ENCODE measurements around the gene PBX1. TPM values are rescaled to one million over a fixed set of nuclear protein-coding genes. Genes with fewer than 3 reads are reported as not detected.

The PBX1 gene
- polyA plus RNA-seq, 3 donors, result 0.07 TPM; not detected in 2

DNA sequence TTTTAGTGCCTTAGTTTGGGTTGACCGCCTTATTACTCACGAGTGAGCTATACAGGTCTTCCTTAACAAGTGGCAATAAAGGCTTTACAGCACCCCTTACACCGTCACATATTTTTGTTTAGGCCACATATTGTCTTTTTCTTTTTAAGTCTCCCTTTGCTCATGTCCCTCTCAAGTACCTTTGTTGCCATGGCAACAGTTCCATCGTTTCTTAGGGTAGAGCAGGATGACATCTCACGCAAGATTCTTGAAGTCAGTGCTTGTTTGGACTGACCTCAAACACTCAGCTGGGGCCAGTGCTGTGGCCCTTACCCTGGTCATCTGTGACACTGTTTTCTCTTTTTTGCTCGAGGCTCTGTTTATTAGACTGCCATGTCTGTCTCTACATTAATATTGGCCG is 69.8 kb downstream of the PBX1 start:
- Histone ChIP-seq H4K20me1 (ENCODE audit: insufficient read depth, low read length) (no peaks in the 10 kb centered on the region), H2AFZ (ENCODE audit: insufficient read depth, low read depth, low read length, poor library complexity, severe bottlenecking) (no peak overlapping the region), H3K9ac (ENCODE audit: insufficient read depth, low read length, poor library complexity, severe bottlenecking) (no peak overlapping the region), H3K4me1 (ENCODE audit: control insufficient read depth in 1 of 2, insufficient read depth in 2 of 2, low read length in 2 of 2) (no peaks in the 10 kb centered on the region), H3K27ac (ENCODE audit: low read depth in 1 of 2, low read length in 2 of 2) (no peak overlapping the region), H3K9me3 (replicated peaks in 1 of 2; ENCODE audit: control insufficient read depth in 1 of 2, insufficient read depth in 1 of 2, low read length in 2 of 2) (no peaks in the 10 kb centered on the region), H3K27me3 (ENCODE audit: control insufficient read depth in 2 of 2, insufficient read depth in 2 of 2, low read length in 2 of 2) (no peaks in the 10 kb centered on the region), H3K4me3 (replicated peaks in 1 of 3; ENCODE audit: low read depth in 2 of 3, low read length in 3 of 3) (no peak overlapping the region), H3K36me3 (replicated peaks in 1 of 2; ENCODE audit: control insufficient read depth in 1 of 2, insufficient read depth in 2 of 2, low read length in 2 of 2) (no peaks in the 10 kb centered on the region), H3K4me2 (replicated peaks; ENCODE audit: extremely low read depth, low read length, poor library complexity, severe bottlenecking) (no peak overlapping the region), H3K79me2 (ENCODE audit: insufficient read depth, low read length) (no peaks in the 10 kb centered on the region)
- TF ChIP-seq, protein P1, sequence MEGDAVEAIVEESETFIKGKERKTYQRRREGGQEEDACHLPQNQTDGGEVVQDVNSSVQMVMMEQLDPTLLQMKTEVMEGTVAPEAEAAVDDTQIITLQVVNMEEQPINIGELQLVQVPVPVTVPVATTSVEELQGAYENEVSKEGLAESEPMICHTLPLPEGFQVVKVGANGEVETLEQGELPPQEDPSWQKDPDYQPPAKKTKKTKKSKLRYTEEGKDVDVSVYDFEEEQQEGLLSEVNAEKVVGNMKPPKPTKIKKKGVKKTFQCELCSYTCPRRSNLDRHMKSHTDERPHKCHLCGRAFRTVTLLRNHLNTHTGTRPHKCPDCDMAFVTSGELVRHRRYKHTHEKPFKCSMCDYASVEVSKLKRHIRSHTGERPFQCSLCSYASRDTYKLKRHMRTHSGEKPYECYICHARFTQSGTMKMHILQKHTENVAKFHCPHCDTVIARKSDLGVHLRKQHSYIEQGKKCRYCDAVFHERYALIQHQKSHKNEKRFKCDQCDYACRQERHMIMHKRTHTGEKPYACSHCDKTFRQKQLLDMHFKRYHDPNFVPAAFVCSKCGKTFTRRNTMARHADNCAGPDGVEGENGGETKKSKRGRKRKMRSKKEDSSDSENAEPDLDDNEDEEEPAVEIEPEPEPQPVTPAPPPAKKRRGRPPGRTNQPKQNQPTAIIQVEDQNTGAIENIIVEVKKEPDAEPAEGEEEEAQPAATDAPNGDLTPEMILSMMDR (IDR thresholded peaks at IDR 0.05), result no peak
- peaks cover 7% of the 10 kb centered on the region for H3K4me1 Mint-ChIP-seq
- no peak overlapping the region for H3K4me3 Mint-ChIP-seq
- no peaks in the 10 kb centered on the region for H3K9me3 Mint-ChIP-seq
- WGBS (ENCODE audit: insufficient coverage), result 100% methylated on average over 4 of the region's 7 CpGs
- H3K36me3 Mint-ChIP-seq, result no peaks in the 10 kb centered on the region
- intact Hi-C loops (cut with micrococcal nuclease), result no loop called here
- H3K27me3 Mint-ChIP-seq (ENCODE audit: low read depth in 3 of 3), result peaks cover 2 to 8% (median 3%) of the 10 kb centered on the region in 3 donors
- no peak for DNase-seq
- H3K27ac Mint-ChIP-seq, result no peak overlapping the region

GRCh38 chr1:164629971-164630370 is 71.0 kb downstream of the PBX1 start:
- Histone ChIP-seq H3K4me1 (ENCODE audit: control insufficient read depth in 1 of 2, insufficient read depth in 2 of 2, low read length in 2 of 2) (no peaks in the 10 kb centered on the region), H3K27ac (ENCODE audit: low read depth in 1 of 2, low read length in 2 of 2) (no peak overlapping the region), H3K4me3 (replicated peaks in 1 of 3; ENCODE audit: low read depth in 2 of 3, low read length in 3 of 3) (no peak overlapping the region), H3K4me2 (replicated peaks; ENCODE audit: extremely low read depth, low read length, poor library complexity, severe bottlenecking) (no peak overlapping the region), H3K27me3 (ENCODE audit: control insufficient read depth in 2 of 2, insufficient read depth in 2 of 2, low read length in 2 of 2) (no peaks in the 10 kb centered on the region), H2AFZ (ENCODE audit: insufficient read depth, low read depth, low read length, poor library complexity, severe bottlenecking) (no peak overlapping the region), H3K9me3 (replicated peaks in 1 of 2; ENCODE audit: control insufficient read depth in 1 of 2, insufficient read depth in 1 of 2, low read length in 2 of 2) (no peaks in the 10 kb centered on the region), H3K79me2 (ENCODE audit: insufficient read depth, low read length) (no peaks in the 10 kb centered on the region), H3K36me3 (replicated peaks in 1 of 2; ENCODE audit: control insufficient read depth in 1 of 2, insufficient read depth in 2 of 2, low read length in 2 of 2) (no peaks in the 10 kb centered on the region), H4K20me1 (ENCODE audit: insufficient read depth, low read length) (no peaks in the 10 kb centered on the region), H3K9ac (ENCODE audit: insufficient read depth, low read length, poor library complexity, severe bottlenecking) (no peak overlapping the region)
- no peak for DNase-seq
- Mint-ChIP-seq H3K9me3 (no peaks in the 10 kb centered on the region), H3K36me3 (no peaks in the 10 kb centered on the region), H3K27me3 (ENCODE audit: low read depth in 3 of 3) (peaks cover 3 to 8% (median 3%) of the 10 kb centered on the region in 3 donors), H3K4me3 (no peak overlapping the region), H3K27ac (no peak overlapping the region), H3K4me1 (peaks cover 10% of the 10 kb centered on the region)
- WGBS (ENCODE audit: insufficient coverage), result 47% methylated on average over 6 of the region's 8 CpGs
- TF ChIP-seq, protein P1 (IDR thresholded peaks at IDR 0.05), result no peak
- intact Hi-C loops (cut with micrococcal nuclease), result no loop called here

Data from CD14-positive monocyte (primary cell).